Peyer's patch (tissue), 4 donors: ENCODE data around the gene COL2A1.

ENCODE experiments used
- CTCF ChIP-seq, 6 experiments: fragments of 450-650 bp in 4 of 6; fragments of 200-600 bp in 2 of 6; sonication (generic) in 1 of 6; IDR thresholded peaks; one replicate each; pipeline ENCODE4 v1.5.1; 2017 to 2019; ENCODE audit warnings: antibody characterized with exemption in 6 of 6, mild to moderate bottlenecking in 3 of 6, moderate library complexity in 1 of 6
- POLR2A ChIP-seq, 2 donors: fragments of 450-650 bp; IDR thresholded peaks; one replicate each; pipeline ENCODE4 v1.5.1; 2017; ENCODE audit warnings: antibody characterized with exemption in 2 of 2, mild to moderate bottlenecking in 2 of 2, moderate library complexity in 2 of 2

GRCh38 chr12:47964106-47964728 is 40.1 kb downstream of the COL2A1 start:
- TF ChIP-seq CTCF (IDR thresholded peaks at IDR 0.05), result no peak
- TF ChIP-seq POLR2A (IDR thresholded peaks at IDR 0.05), result no peak
